B cell (primary cell): ENCODE data around the gene SETBP1.

Experiments used
- CTCF ChIP-seq: fragments of 200-600 bp; IDR thresholded peaks from one replicate; pipeline ENCODE4 v1.8.0; 2022; ENCODE audit warnings: antibody characterized with exemption, mild to moderate bottlenecking
- EZH2 ChIP-seq: IDR thresholded peaks from 2 replicates; pipeline ENCODE4 v1.6.1; 2012; ENCODE audit warnings: borderline replicate concordance, low read depth, mild to moderate bottlenecking, moderate library complexity, low read length; ENCODE audit not compliant: insufficient read depth, poor library complexity, severe bottlenecking

GRCh38 chr18:44744161-44745121, 63.8 kb downstream of the SETBP1 start:
- TF ChIP-seq CTCF (no peak), EZH2 (no peak)
